ENCODE data around the gene DDX25. TPM values are rescaled to one million over a fixed set of nuclear protein-coding genes. Genes with fewer than 3 reads are reported as not detected.

Gene DDX25
- total RNA-seq, 1 donor: not detected

DNA sequence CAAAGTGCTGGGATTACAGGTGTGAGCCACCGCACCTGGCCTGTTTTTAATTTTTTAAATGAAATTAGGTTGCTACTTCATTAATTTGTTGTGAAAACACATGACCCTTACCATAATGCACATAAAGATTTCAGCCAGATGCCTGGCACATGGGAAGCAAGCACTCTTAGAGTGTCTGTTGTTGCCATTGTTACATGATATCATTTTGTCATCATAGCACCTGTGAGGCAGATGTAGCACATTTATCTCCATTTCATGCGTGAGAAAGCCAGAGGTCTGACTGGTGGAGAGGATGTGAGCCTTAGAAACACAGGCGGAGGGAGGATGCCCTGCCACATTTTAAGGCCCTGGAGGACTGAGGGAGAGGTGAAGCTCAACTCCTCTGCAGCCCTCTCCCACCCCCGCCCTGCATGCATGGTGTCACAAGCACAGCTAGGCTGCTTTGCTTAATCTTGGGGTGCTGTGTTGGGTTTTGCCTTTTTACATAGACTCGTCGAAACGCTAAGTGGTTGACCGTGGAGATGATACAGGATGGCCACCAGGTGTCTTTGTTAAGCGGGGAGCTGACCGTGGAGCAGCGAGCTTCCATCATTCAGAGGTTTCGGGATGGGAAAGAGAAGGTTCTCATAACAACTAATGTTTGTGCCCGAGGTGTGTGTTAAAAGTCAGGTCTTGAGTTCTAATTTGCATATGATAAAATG, 14.0 kb downstream of the DDX25 start:
- Histone ChIP-seq H3K9me3 (ENCODE audit: low read depth, low read length) (no peaks in the 10 kb centered on the region), H3K4me2 (ENCODE audit: insufficient read depth, low read length) (no peak overlapping the region), H3K36me3 (ENCODE audit: insufficient read depth, low read length) (no peaks in the 10 kb centered on the region), H3K4me1 (ENCODE audit: insufficient read depth, low read length) (no peaks in the 10 kb centered on the region), H3K4me3 (ENCODE audit: insufficient read depth, low read length) (no peak overlapping the region), H3K27ac (ENCODE audit: low read depth, low read length) (no peak overlapping the region), H3K27me3 (ENCODE audit: insufficient read depth, low read length) (peaks cover 51% of the 10 kb centered on the region), H2AFZ (ENCODE audit: low read length) (no peak overlapping the region), H4K20me1 (ENCODE audit: insufficient read depth, low read length) (no peaks in the 10 kb centered on the region), H3K79me2 (ENCODE audit: insufficient read depth, low read length) (no peaks in the 10 kb centered on the region)
- no peak for DNase-seq (ENCODE audit: insufficient read length, low spot score, missing footprints)
- TF ChIP-seq CTCF (IDR thresholded peaks at IDR 0.05; ENCODE audit: extremely low read depth, low read depth, low read length): no peak

DNA sequence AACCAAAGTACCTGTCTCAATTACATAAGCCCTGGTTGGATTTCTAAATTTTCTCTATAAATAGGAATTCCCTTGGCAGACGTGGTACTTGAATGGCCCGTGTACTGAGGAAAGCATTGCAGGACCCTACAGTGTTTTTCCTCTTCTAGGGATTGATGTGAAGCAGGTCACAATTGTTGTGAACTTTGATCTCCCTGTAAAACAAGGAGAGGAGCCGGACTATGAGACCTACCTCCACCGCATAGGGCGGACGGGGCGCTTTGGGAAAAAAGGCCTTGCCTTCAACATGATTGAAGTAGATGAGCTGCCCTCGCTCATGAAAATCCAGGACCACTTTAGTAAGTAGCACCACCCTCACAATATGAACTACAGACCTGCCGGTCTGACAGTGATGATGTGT, 16.7 kb downstream of the DDX25 start:
- no peak for TF ChIP-seq CTCF (IDR thresholded peaks at IDR 0.05; ENCODE audit: extremely low read depth, low read depth, low read length)
- H3K36me3 ChIP-seq (ENCODE audit: insufficient read depth, low read length): no peaks in the 10 kb centered on the region
- peaks cover 52% of the 10 kb centered on the region for H3K27me3 ChIP-seq (ENCODE audit: insufficient read depth, low read length)

DNA sequence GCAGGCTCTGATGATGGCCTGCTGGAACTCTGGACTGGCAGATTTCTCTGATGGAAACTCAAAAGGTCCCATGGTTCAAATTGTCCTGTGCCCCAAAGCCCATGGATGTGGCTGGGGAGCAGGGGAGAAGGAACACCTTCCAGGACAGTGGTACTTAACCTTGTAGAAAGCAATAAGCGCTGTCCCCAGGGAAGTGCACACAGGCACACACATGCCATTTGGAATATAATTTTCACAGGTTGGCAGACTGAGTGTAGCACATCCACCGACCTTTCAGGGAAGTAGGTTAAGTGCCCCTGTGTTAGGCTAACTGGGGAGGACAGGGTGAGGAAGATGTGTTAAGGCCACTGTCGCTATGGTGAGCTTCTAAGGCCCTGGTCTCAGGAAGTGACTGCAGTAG, 17.8 kb downstream of the DDX25 start:
- no peaks in the 10 kb centered on the region for H3K9me3 ChIP-seq (ENCODE audit: low read depth, low read length)
- no peak for TF ChIP-seq CTCF (IDR thresholded peaks at IDR 0.05; ENCODE audit: extremely low read depth, low read depth, low read length)
- H4K20me1 ChIP-seq (ENCODE audit: insufficient read depth, low read length): no peaks in the 10 kb centered on the region
- H2AFZ ChIP-seq (ENCODE audit: low read length): no peak overlapping the region
- H3K36me3 ChIP-seq (ENCODE audit: insufficient read depth, low read length): no peaks in the 10 kb centered on the region
- no peaks in the 10 kb centered on the region for H3K79me2 ChIP-seq (ENCODE audit: insufficient read depth, low read length)
- DNase-seq (ENCODE audit: insufficient read length, low spot score, missing footprints): no peak
- peaks cover 51% of the 10 kb centered on the region for H3K27me3 ChIP-seq (ENCODE audit: insufficient read depth, low read length)
- no peak overlapping the region for H3K27ac ChIP-seq (ENCODE audit: low read depth, low read length)
- H3K4me3 ChIP-seq (ENCODE audit: insufficient read depth, low read length): no peak overlapping the region
- no peak overlapping the region for H3K4me2 ChIP-seq (ENCODE audit: insufficient read depth, low read length)
- no peaks in the 10 kb centered on the region for H3K4me1 ChIP-seq (ENCODE audit: insufficient read depth, low read length)

More for the DNA sequence above, 16.7 kb downstream of the DDX25 start:
- Histone ChIP-seq H3K9me3 (ENCODE audit: low read depth, low read length) (no peaks in the 10 kb centered on the region), H2AFZ (ENCODE audit: low read length) (no peak overlapping the region), H3K4me2 (ENCODE audit: insufficient read depth, low read length) (no peak overlapping the region), H3K79me2 (ENCODE audit: insufficient read depth, low read length) (no peaks in the 10 kb centered on the region), H4K20me1 (ENCODE audit: insufficient read depth, low read length) (no peaks in the 10 kb centered on the region), H3K4me3 (ENCODE audit: insufficient read depth, low read length) (no peak overlapping the region), H3K27ac (ENCODE audit: low read depth, low read length) (no peak overlapping the region), H3K4me1 (ENCODE audit: insufficient read depth, low read length) (no peaks in the 10 kb centered on the region)
- no peak for DNase-seq (ENCODE audit: insufficient read length, low spot score, missing footprints)

DNA sequence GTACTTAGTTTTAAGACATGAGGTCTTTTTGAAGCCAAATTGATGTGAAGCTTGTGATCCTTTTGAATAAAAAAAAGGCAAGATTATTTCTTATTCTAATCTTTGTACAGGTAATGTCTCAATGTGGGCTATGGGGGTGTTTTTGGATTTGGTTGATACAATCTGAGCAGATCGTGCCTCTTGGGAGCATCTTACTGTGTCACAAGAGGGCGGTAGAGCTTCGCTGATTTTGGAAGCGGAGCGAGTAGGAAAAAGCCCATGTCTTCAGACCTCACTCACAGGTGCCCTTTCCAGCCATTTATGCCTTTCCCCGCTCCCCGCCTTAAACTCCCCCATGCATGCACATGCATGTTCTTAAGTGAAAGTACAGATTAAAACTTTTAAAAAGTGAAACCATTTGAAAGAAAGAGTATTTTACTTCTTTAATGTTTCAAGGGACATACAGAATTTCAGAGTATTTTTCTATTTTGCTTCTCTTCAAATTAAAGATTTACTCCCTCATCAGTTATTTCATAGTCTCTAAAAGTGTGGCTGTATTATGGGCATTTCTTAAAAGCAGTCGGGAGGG, 18.8 kb downstream of the DDX25 start:
- Histone ChIP-seq H2AFZ (ENCODE audit: low read length) (no peak overlapping the region), H3K27me3 (ENCODE audit: insufficient read depth, low read length) (peaks cover 49% of the 10 kb centered on the region), H3K9me3 (ENCODE audit: low read depth, low read length) (no peaks in the 10 kb centered on the region), H3K79me2 (ENCODE audit: insufficient read depth, low read length) (no peaks in the 10 kb centered on the region), H3K4me1 (ENCODE audit: insufficient read depth, low read length) (no peaks in the 10 kb centered on the region), H3K4me2 (ENCODE audit: insufficient read depth, low read length) (no peak overlapping the region), H4K20me1 (ENCODE audit: insufficient read depth, low read length) (no peaks in the 10 kb centered on the region), H3K36me3 (ENCODE audit: insufficient read depth, low read length) (no peaks in the 10 kb centered on the region), H3K4me3 (ENCODE audit: insufficient read depth, low read length) (no peak overlapping the region), H3K27ac (ENCODE audit: low read depth, low read length) (no peak overlapping the region)
- peak; percentile 87 for TF ChIP-seq CTCF (IDR thresholded peaks at IDR 0.05; ENCODE audit: extremely low read depth, low read depth, low read length)
- peak; percentile 76 for DNase-seq (ENCODE audit: insufficient read length, low spot score, missing footprints)

Measured in osteoblast (primary cell).